ENCODE results near the gene ZBTB4. TPM values are rescaled to one million over a fixed set of nuclear protein-coding genes. Genes with fewer than 3 reads are reported as not detected.

Gene ZBTB4
- total RNA-seq, 1 experiment from 2014 or later: 17.1 TPM

- peaks cover 12 to 52% of the 10 kb centered on the region in 2 experiments; a peak in 3 of 4 replicates for H3K4me1 ChIP-seq (ENCODE audit: control insufficient read depth in 1 of 2, insufficient read depth in 2 of 2, low read length in 2 of 2)
- H3K9me2 ChIP-seq (ENCODE audit: insufficient read depth): no peaks in the 10 kb centered on the region
- peaks cover 48% of the 10 kb centered on the region for H3K79me2 ChIP-seq (ENCODE audit: insufficient read depth, low read length)
- H3K27ac ChIP-seq (ENCODE audit: low read depth, low read length): peak within 1 kb of the TSS; percentile 87
- POLR2A ChIA-PET: interaction anchor here (0.8 to 2.3 kb wide), 8 partner anchors 9 to 155 kb away, joined by 3 to 11 read pairs (median 4); partner anchors contain the start of genes SAT2, TMEM102 and TMEM256
- peaks cover 29% of the 10 kb centered on the region; the same call in 1 of the 2 replicates for H4K20me1 ChIP-seq (ENCODE audit: insufficient read depth)
- intact Hi-C loops (cut with micrococcal nuclease): loop anchor here (2.0 to 10.0 kb wide), 4 partner anchors 39 to 133 kb away; partner anchors contain the start of genes CHRNB1 and SENP3
- RAD21 ChIA-PET (ENCODE audit: low non-redundant PET in 1 of 2, low total read pairs in 2 of 2, uncharacterized antibody in 2 of 2, unreplicated experiment in 2 of 2): no interaction called here
- no TSS peak for BruUV-seq (replicated peaks)
- H3K4me3 ChIP-seq (replicated peaks in 1 of 2; ENCODE audit: low read depth in 1 of 2, low read length in 2 of 2): peak within 1 kb of the TSS; percentile 95 to 100
- peaks cover 2 to 19% of the 10 kb centered on the region in 2 experiments; a peak in 2 of 4 replicates for H3K36me3 ChIP-seq (ENCODE audit: control insufficient read depth in 1 of 2, insufficient read depth in 2 of 2, low read length in 2 of 2)
- DNase-seq (ENCODE audit: low read depth, low spot score): peak; percentile 92
- H3K27me3 ChIP-seq (ENCODE audit: insufficient read depth, low read length): no peaks in the 10 kb centered on the region
- CTCF ChIA-PET: interaction anchor here (1.6 kb wide), 1 partner anchor 76 kb away, joined by 3 read pairs; no protein-coding TSS in a partner anchor
- ATAC-seq: peak; percentile 78
- peak within 1 kb of the TSS; percentile 74 for H2AFZ ChIP-seq (ENCODE audit: low read depth, low read length, poor library complexity, severe bottlenecking)
- H3K9me3 ChIP-seq (ENCODE audit: control insufficient read depth in 1 of 2, insufficient read depth in 1 of 2, low read depth in 1 of 2, low read length in 2 of 2): no peaks in the 10 kb centered on the region
- peak within 1 kb of the TSS; percentile 100 for H3K4me2 ChIP-seq (ENCODE audit: low read length)
- H3K9ac ChIP-seq (ENCODE audit: low read length): peak within 1 kb of the TSS; percentile 100
- no peak for TF ChIP-seq CTCF (IDR thresholded peaks at IDR 0.05 in 2 of 3, conservative IDR thresholded peaks at IDR 0.05 in 1 of 3; ENCODE audit: borderline replicate concordance in 1 of 3, insufficient read depth in 1 of 3, low read depth in 2 of 3, low read length in 2 of 3)
- TF ChIP-seq ZBTB33 (IDR thresholded peaks at IDR 0.05; ENCODE audit: extremely low read depth, insufficient replicate concordance, low read length): peak; percentile 70
- TF ChIP-seq CEBPB (IDR thresholded peaks at IDR 0.05; ENCODE audit: low read depth): no peak
- no peak for TF ChIP-seq ATF3 (IDR thresholded peaks at IDR 0.05)
- TF ChIP-seq EGR1 (IDR thresholded peaks at IDR 0.05; ENCODE audit: low read depth): peak; percentile 80
- TF ChIP-seq SRF (IDR thresholded peaks at IDR 0.05; ENCODE audit: low read depth): no peak; the same call in 1 of the 2 replicates
- no peak for TF ChIP-seq ZNF274 (IDR thresholded peaks at IDR 0.05; ENCODE audit: low read depth, low read length)
- no peak for TF ChIP-seq RAD21 (IDR thresholded peaks at IDR 0.05; ENCODE audit: low read depth)
- no peak for TF ChIP-seq EZH2phosphoT487 (IDR thresholded peaks at IDR 0.05; ENCODE audit: borderline replicate concordance)
- TF ChIP-seq FOSL1 (IDR thresholded peaks at IDR 0.05; ENCODE audit: low read depth): no peak
- peak; percentile 58 for TF ChIP-seq CBX3 (IDR thresholded peaks at IDR 0.05; ENCODE audit: low read depth)
- peak; percentile 100 for TF ChIP-seq POLR2AphosphoS5 (IDR thresholded peaks at IDR 0.05; ENCODE audit: low read depth, low read length)
- TF ChIP-seq SP1 (IDR thresholded peaks at IDR 0.05; ENCODE audit: low read depth): peak; percentile 85
- no peak for TF ChIP-seq REST (IDR thresholded peaks at IDR 0.05; ENCODE audit: low read depth)
- peak; percentile 73 for TF ChIP-seq MAX (IDR thresholded peaks at IDR 0.05)
- TF ChIP-seq JUND (IDR thresholded peaks at IDR 0.05): peak; percentile 56; the same call in 1 of the 2 replicates
- peak; percentile 73 for TF ChIP-seq YY1 (IDR thresholded peaks at IDR 0.05; ENCODE audit: extremely low read depth, insufficient replicate concordance, low read depth, low read length)
These were observed 4.9 kb upstream of the ZBTB4 start, which contains the start of gene POLR2A for GRCh38 chr17:7484067-7484918. TSS of gene POLR2A (plus strand) at chr17:7484366.

All from HCT116 (cell line).